Measurements from ENCODE around the gene CNTNAP5. TPM values are rescaled to one million over a fixed set of nuclear protein-coding genes. Genes with fewer than 3 reads are reported as not detected.

Gene CNTNAP5
- total and polyA plus RNA-seq, 2 of the 4 experiments (the other 2 are of a cell fraction): not detected

DNA sequence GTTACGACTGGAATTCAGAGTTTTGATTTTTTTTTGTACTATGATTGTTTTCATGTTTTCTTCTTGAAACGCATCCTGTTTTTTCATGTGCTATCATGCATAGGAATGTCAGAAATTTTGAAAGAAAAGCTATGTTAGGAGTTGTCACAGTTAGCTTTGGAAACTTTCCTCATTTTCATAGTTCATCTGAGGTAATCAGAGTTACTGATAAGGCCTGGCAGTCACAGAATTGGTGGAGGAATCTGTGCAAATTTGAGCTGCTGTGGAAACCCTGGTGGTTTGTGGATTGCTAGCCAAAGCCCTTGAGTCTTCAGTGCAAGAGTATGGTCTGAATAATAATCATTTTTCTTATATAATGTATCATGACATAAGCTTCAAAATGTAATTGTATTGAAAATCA is 401.0 kb downstream of the CNTNAP5 start:
- Histone ChIP-seq H3K56ac (ENCODE audit: extremely low read depth, insufficient read depth, low read length) (no peak overlapping the region), H3K23ac (ENCODE audit: low read depth, low read length) (no peak overlapping the region), H3K9me1 (ENCODE audit: insufficient read depth, low read length) (no peaks in the 10 kb centered on the region), H2AK5ac (ENCODE audit: low read depth, low read length) (no peak overlapping the region), H2BK5ac (ENCODE audit: low read depth, low read length, poor library complexity, severe bottlenecking) (no peak overlapping the region), H3K36me3 (ENCODE audit: control insufficient read depth, insufficient read depth, low read length) (no peaks in the 10 kb centered on the region), H2AK9ac (replicated peaks; ENCODE audit: low read depth, low read length, poor library complexity) (no peak overlapping the region), H3K4me2 (ENCODE audit: low read depth, low read length) (no peak overlapping the region), H3K9me3 (ENCODE audit: control insufficient read depth, insufficient read depth, low read length) (peaks cover 14% of the 10 kb centered on the region), H3K14ac (replicated peaks; ENCODE audit: low read depth, low read length) (no peak overlapping the region), H4K5ac (ENCODE audit: low read depth, low read length) (no peak overlapping the region), H2AFZ (replicated peaks; ENCODE audit: low read length, poor library complexity) (no peak overlapping the region), H3K27me3 (ENCODE audit: control insufficient read depth, insufficient read depth, low read length) (no peaks in the 10 kb centered on the region), H2BK20ac (ENCODE audit: low read depth, low read length) (no peak overlapping the region), H3K4me1 (ENCODE audit: control insufficient read depth, insufficient read depth, low read length) (no peaks in the 10 kb centered on the region), H3K79me1 (ENCODE audit: low read depth in 1 of 2, low read length in 2 of 2) (no peaks in the 10 kb centered on the region), H3K4me3 (ENCODE audit: insufficient read depth, low read depth, low read length) (no peak overlapping the region), H4K8ac (ENCODE audit: low read depth in 2 of 2, low read length in 2 of 2) (no peak overlapping the region), H3K27ac (ENCODE audit: insufficient read depth, low read length) (no peak overlapping the region), H3K18ac (ENCODE audit: low read depth, low read length) (no peak overlapping the region), H3K4ac (ENCODE audit: low read depth, low read length) (no peak overlapping the region), H4K20me1 (ENCODE audit: insufficient read depth, low read length) (no peaks in the 10 kb centered on the region), H4K91ac (ENCODE audit: insufficient read depth, low read depth, low read length) (no peak overlapping the region), H2BK15ac (ENCODE audit: low read depth, low read length) (no peak overlapping the region), H3K9ac (ENCODE audit: low read depth, low read length) (no peak overlapping the region), H2BK120ac (ENCODE audit: low read depth, low read length) (no peak overlapping the region)
- intact Hi-C loops (cut with micrococcal nuclease) (no loop called here), dilution Hi-C loops (cut with HindIII; ENCODE audit: low sequenced_read_pairs, unreplicated experiment) (no loop called here), in situ Hi-C loops (cut with MboI; ENCODE audit: low sequenced_read_pairs) (no loop called here)
- CTCF ChIA-PET: interaction anchor here (0.6 kb wide), 1 partner anchor 81 kb away, joined by 3 read pairs; no protein-coding TSS in a partner anchor
- WGBS, 2 experiments (ENCODE audit: extremely low coverage in 2 of 2, insufficient read length in 1 of 2): no CpG with 5 or more reads among the region's 2 CpGs
- no peak for DNase-seq
- POLR2A ChIA-PET (ENCODE audit: unreplicated experiment): no interaction called here
- no peak for TF ChIP-seq BHLHE40 (IDR thresholded peaks at IDR 0.05; ENCODE audit: low read depth, low read length)
- no peak for ATAC-seq (ENCODE audit: low read depth)
- BruUV-seq (replicated peaks): no TSS peak

Measured in IMR-90 (cell line).